Epithelial cell of esophagus (primary cell): ENCODE results near the gene GAST.

Experiments
- DNase-seq: peaks from one replicate; pipeline ENCODE4 v3.0.0; 2010; ENCODE audit warnings: low read depth
- H3K4me3 ChIP-seq: 2 replicates; pipeline ENCODE4 v1.5.1; 2011; ENCODE audit warnings: mild to moderate bottlenecking, low read length, control low read depth
- TF ChIP-seq, protein P1 (sequence below): IDR thresholded peaks from 2 replicates; pipeline ENCODE4 v1.5.1; 2011; ENCODE audit warnings: low read depth, mild to moderate bottlenecking, low read length, control low read depth, inconsistent platforms; ENCODE audit not compliant: insufficient read depth; ENCODE audit errors: missing control alignments

GAST gene

DNA sequence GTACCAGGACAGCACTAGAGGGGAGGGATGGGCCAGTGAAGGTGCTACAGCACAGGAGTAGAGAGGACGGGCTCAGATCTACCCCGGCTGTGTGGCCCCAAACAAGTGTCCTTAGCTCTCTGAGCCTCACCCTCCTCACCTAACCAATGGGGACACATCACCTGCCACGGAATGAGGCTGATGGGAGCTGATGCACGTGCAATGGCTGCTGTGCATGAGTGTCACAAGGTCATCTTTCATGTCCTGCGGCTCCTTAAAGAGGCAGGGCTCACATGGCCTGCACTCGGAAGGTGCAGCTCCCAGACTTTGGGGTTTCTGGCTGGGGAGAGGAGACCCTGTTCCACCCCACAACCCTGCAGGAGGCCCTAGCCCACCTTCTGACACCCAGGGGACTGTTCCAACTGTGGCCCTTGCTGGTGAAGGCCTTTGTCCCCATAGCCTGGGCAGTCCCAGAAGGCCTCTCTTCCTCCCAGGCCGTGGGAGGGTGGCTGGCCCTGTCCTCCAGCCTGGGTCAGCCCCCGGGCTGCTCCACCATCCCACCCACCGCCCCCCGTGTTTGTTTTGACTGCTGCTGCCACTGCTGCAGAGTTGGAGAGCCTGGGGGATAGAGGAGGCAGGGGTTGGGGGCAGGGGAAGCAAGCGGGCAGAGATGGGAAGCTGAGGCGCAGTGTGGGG, 11.8 kb downstream of the GAST start:
- TF ChIP-seq, protein P1, sequence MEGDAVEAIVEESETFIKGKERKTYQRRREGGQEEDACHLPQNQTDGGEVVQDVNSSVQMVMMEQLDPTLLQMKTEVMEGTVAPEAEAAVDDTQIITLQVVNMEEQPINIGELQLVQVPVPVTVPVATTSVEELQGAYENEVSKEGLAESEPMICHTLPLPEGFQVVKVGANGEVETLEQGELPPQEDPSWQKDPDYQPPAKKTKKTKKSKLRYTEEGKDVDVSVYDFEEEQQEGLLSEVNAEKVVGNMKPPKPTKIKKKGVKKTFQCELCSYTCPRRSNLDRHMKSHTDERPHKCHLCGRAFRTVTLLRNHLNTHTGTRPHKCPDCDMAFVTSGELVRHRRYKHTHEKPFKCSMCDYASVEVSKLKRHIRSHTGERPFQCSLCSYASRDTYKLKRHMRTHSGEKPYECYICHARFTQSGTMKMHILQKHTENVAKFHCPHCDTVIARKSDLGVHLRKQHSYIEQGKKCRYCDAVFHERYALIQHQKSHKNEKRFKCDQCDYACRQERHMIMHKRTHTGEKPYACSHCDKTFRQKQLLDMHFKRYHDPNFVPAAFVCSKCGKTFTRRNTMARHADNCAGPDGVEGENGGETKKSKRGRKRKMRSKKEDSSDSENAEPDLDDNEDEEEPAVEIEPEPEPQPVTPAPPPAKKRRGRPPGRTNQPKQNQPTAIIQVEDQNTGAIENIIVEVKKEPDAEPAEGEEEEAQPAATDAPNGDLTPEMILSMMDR, result no peak
- H3K4me3 ChIP-seq, result no peak overlapping the region
- no peak for DNase-seq

DNA sequence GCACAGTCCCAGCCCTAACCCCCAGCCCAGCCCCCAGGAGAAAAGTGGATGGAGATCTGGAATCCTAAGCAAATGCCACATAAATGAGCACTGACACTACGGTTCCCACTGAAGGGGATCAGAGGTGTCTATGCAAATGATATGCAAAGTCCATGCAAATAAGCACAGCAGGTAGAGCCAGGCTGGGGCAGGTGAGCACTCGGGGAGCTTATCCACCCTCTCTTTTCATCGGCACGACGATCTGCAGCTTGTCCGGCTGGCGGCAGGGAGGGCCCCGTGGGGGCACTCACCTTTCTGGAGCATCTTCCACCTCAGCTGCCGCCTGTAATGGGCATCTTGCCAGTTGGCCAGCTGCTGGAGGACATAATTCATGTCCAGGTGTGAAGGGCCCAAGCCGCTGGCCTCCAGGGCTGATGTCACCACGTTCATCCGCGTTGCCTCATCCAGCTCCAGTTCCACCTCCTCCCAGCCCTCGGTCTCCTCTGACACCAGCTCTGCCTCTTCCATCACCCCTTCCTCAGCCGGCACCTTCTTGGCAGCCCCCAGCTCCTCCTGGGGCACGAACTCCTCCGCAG, 12.4 kb downstream of the GAST start:
- no peak overlapping the region for H3K4me3 ChIP-seq
- TF ChIP-seq, protein P1, result no peak
- DNase-seq, result no peak

DNA sequence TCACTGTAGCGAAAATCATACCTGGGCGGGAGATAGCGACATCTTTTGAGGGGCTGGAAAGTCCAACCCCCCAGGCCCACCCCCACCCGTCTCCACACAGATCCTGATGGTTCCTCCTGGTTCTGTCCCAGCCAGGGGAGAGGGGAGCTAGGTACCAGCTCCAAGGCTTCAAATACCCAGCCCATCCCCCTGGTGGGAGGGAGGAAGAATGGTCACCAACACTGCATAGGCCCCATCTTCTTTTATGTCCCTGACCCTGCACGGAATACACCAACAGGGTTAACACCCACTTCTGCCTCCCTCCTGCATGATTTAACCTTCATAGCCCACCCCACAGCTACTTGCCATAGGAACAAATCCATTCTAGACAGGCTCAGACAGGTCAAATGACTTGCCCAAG, 13.0 kb downstream of the GAST start:
- DNase-seq, result no peak
- TF ChIP-seq, protein P1, result no peak
- H3K4me3 ChIP-seq, result no peak overlapping the region

DNA sequence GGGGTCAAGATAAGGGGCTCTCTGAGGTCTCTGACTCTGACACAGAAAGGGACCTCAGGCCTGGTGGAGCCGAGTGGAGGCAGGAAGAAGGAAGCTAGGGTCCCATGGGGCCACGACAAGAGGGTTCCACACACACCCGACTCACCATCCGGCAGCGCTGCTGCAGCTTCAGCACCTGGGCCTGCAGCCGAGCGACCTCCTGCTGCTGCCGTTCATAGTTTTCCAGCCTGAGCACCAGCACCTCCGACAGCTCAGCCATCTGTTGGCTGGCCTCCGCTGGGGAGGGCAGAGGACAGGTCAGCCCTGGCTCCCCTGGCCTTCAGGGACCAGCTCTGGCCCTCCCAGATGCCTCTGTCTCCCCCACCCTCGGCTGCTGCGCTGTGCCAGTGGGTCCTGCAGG, 15.9 kb downstream of the GAST start:
- no peak overlapping the region for H3K4me3 ChIP-seq
- TF ChIP-seq, protein P1, result no peak
- DNase-seq, result no peak

DNA sequence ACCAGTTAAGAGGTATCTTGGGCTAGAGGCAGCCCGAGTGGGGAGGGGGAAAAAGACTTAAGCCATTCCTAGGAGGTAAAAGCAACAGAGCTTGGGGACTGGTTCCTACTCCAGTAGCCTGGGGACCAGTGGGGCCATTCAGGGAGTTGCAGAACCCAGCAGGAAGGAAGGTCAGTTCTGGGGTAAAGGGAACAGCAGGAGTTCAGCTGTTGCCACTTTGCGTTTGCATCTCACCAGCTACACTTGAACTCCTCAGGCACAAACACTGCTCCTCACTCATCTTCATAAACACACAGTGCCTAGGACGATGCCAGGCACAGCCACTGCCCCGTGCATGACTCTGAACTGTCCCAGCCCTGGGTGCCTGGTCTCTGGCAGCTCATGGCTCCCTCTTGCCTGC, 18.3 kb downstream of the GAST start:
- no peak for DNase-seq
- TF ChIP-seq, protein P1, result no peak
- no peak overlapping the region for H3K4me3 ChIP-seq

DNA sequence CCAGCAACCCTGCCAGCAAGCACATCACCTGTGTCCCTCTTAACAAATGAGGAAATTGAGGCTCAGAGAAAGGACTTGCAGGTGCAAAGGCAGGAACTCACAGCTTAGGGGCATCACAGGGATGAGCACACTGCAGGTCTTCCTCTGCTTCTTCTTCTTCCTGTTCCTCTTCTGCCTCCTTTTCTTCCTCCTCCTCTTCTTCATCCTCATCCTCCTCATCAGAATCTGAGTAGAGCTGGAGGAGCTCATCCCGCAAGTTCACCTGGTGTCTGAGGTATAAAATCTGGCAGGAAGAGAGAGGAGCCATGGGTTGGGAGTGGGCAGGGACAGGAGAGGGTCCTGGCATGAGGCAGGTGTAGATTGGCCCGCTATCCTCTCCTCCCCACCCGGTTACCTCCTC, 19.7 kb downstream of the GAST start:
- TF ChIP-seq, protein P1, result no peak
- no peak for DNase-seq

More for the DNA sequence above, 19.7 kb downstream of the GAST start:
- H3K4me3 ChIP-seq, result no peak overlapping the region
